HepG2 (cell line): ENCODE data around the gene CYP4F22. TPM values are rescaled to one million over a fixed set of nuclear protein-coding genes. Genes with fewer than 3 reads are reported as not detected.

Experiments used
- ATAC-seq: fragments of 200-7000 bp; cut with Tn5 transposase; 3 replicates; pipeline ENCODE4 v1.9.1; 2020; ENCODE audit warnings: mild to moderate bottlenecking, moderate library complexity
- BruUV-seq: library from RNA; stranded (reverse); fragments of 400-500 nt; replicated peaks from 2 replicates; lab custom pipeline; 2021; lab: Mats Ljungman, UMichigan
- CTCF ChIA-PET: fragments of 300-600 bp; formaldehyde crosslinking; extraction: SDS; loops from one replicate; lab custom pipeline; 2021; ENCODE audit warnings: low total read pairs, inconsistent platforms, low intra/inter-chr PET ratio; lab: Yijun Ruan, JAX
- POLR2A ChIA-PET: fragments of 350-600 bp; sonication (Branson Sonifier 250); formaldehyde crosslinking; loops from one replicate; lab custom pipeline; 2020; ENCODE audit warnings: antibody characterized with exemption, inconsistent platforms; lab: Yijun Ruan, JAX
- DNase-seq: peaks from one replicate; pipeline ENCODE4 v3.0.0-alpha.2; 2015; ENCODE audit warnings: low spot score
- FAIRE-seq: peaks from 3 replicates; lab custom pipeline; 2011; peaks lifted over from hg19 to GRCh38; lab: Jason Lieb, UNC
- H2AFZ ChIP-seq: one replicate; pipeline ENCODE4 v1.6.1; 2011; ENCODE audit warnings: low read length, inconsistent platforms
- H3K27ac ChIP-seq: fragments of 300-600 bp; 3 replicates; pipeline ENCODE4 v1.8.0; 2011; ENCODE audit warnings: mixed run types, mild to moderate bottlenecking, mixed read lengths, low read length, inconsistent platforms; ENCODE audit not compliant: insufficient read depth; ENCODE audit errors: extremely low read length
- H3K27me3 ChIP-seq, 2 experiments: fragments of 200-600 bp in 1 of 2; 2 replicates in 1 of 2; 3 replicates in 1 of 2; pipeline versions ENCODE4 v1.6.0 to v1.8.0; 2011; ENCODE audit warnings: low read length in 2 of 2, mild to moderate bottlenecking in 2 of 2, moderate library complexity in 2 of 2, inconsistent platforms in 1 of 2; ENCODE audit not compliant: insufficient read depth in 2 of 2, control insufficient read depth in 1 of 2
- H3K36me3 ChIP-seq, 2 experiments: fragments of 200-600 bp in 1 of 2; replicated peaks in 1 of 2; 2 replicates in 1 of 2; 3 replicates in 1 of 2; pipeline versions ENCODE4 v1.5.1 to v1.8.0; 2011; ENCODE audit warnings: low read length in 2 of 2, inconsistent platforms in 1 of 2; ENCODE audit not compliant: insufficient read depth in 2 of 2, control insufficient read depth in 1 of 2
- H3K4me1 ChIP-seq: 2 replicates; pipeline ENCODE4 v1.5.1; 2012; ENCODE audit warnings: low read length, inconsistent platforms; ENCODE audit not compliant: insufficient read depth
- H3K4me2 ChIP-seq: 2 replicates; pipeline ENCODE4 v1.6.0; 2011; ENCODE audit warnings: low read depth, low read length, inconsistent platforms
- H3K4me3 ChIP-seq, 3 experiments: fragments of 200-600 bp in 1 of 3; sonication (generic), shearing (Covaris generic) in 1 of 3; replicated peaks in 1 of 3; 2 replicates each; pipeline ENCODE4 v1.5.1; 2011 to 2016; ENCODE audit warnings: low read length in 3 of 3, inconsistent platforms in 2 of 3, low read depth in 2 of 3, mild to moderate bottlenecking in 2 of 3, control low read depth in 1 of 3, mixed read lengths in 1 of 3; ENCODE audit not compliant: insufficient read depth in 1 of 3
- H3K79me2 ChIP-seq: one replicate; pipeline ENCODE4 v1.6.1; 2011; ENCODE audit warnings: low read length, inconsistent platforms; ENCODE audit not compliant: insufficient read depth
- H3K9ac ChIP-seq: 2 replicates; pipeline ENCODE4 v1.6.0; 2011; ENCODE audit warnings: mild to moderate bottlenecking, low read depth, low read length, inconsistent platforms; ENCODE audit not compliant: insufficient read depth
- H3K9me3 ChIP-seq: 2 replicates; pipeline ENCODE4 v1.5.1; 2012; ENCODE audit warnings: mild to moderate bottlenecking, low read length
- H4K20me1 ChIP-seq: 2 replicates; pipeline ENCODE4 v1.6.0; 2011; ENCODE audit warnings: inconsistent platforms, mild to moderate bottlenecking, low read length, moderate library complexity; ENCODE audit not compliant: insufficient read depth
- ATF1 ChIP-seq: IDR thresholded peaks from 2 replicates; pipeline ENCODE4 v1.6.1; 2016; ENCODE audit warnings: mild to moderate bottlenecking, control low read depth
- DNMT3B ChIP-seq: conservative IDR thresholded peaks from 2 replicates; pipeline ENCODE4 v1.6.1; 2016; ENCODE audit warnings: missing biosample characterization, control low read depth
- GABPA ChIP-seq, 2 experiments: IDR thresholded peaks; 2 replicates each; pipeline ENCODE4 v1.6.1; 2011 to 2016; ENCODE audit warnings: low read depth in 2 of 2, low read length in 1 of 2, missing biosample characterization in 1 of 2, missing genetic modification characterization in 1 of 2
- WGBS: methylation state at CpG from one replicate; pipeline ENCODE4 v1.1.6; 2017; ENCODE audit warnings: low lambda C conversion rate; 5-methylcytosine and 5-hydroxymethylcytosine counted together
- in situ Hi-C: cut with HindIII; loops from 2 replicates; pipeline ENCODE4 v1.10.0; 2017; ENCODE audit warnings: low pct_unique_long_range_greater_than_20kb; ENCODE audit not compliant: extremely low pct_ligation_motif_present
- intact Hi-C: fragments of 100-400 bp; cut with micrococcal nuclease; formaldehyde crosslinking; loops from one replicate; pipeline ENCODE4 v1.10.0; 2022; ENCODE audit not compliant: unreplicated experiment
- polyA plus RNA-seq, 8 experiments: library from polyadenylated mRNA; depleted of rRNA in 3 of 8; stranded (reverse) in 7 of 8; unstranded in 1 of 8; fragments of >200 nt; fragmentation: Illumina TruSeq in 4 of 8; extraction: Trizol in 4 of 8; gene quantifications; 2 replicates each; pipeline versions ENCODE4 v1.2.1 to v1.2.3, GENCODE V29; 2011 to 2016; ENCODE audit warnings: low read depth in 4 of 8, missing spikeins in 1 of 8, mixed read lengths in 1 of 8; ENCODE audit not compliant: insufficient read depth in 1 of 8
- total RNA-seq, 5 experiments: library from RNA; depleted of rRNA; stranded (reverse); fragments of >200 nt; fragmentation: Illumina TruSeq; extraction: Trizol; gene quantifications; 2 replicates each; pipeline ENCODE4 v1.2.3, GENCODE V29; 2016; ENCODE audit warnings: low read depth in 1 of 5

CYP4F22 gene
- total and polyA plus RNA-seq, 2 of the 13 experiments (the other 11 are each of a cell fraction or from before 2014, with no cell fraction given) = 0.05 TPM; not detected in 1

GRCh38 chr19:15501596-15501995 lies 6.7 kb upstream of the CYP4F22 start:
- 74% methylated on average over 1 of the region's 1 CpG for WGBS
- Histone ChIP-seq H3K9ac (no peak overlapping the region), H4K20me1 (no peaks in the 10 kb centered on the region), H3K4me2 (no peak overlapping the region), H2AFZ (no peak overlapping the region), H3K4me3 (no peak overlapping the region), H3K4me1 (peaks cover 14% of the 10 kb centered on the region), H3K27me3 (peaks cover 3 to 9% of the 10 kb centered on the region in 2 experiments; a peak in 3 of 5 replicates), H3K79me2 (no peaks in the 10 kb centered on the region), H3K36me3 (no peaks in the 10 kb centered on the region), H3K9me3 (no peaks in the 10 kb centered on the region), H3K27ac (no peak overlapping the region)
- ChIA-PET CTCF (no interaction called here), POLR2A (no interaction called here)
- ATAC-seq (no peak), DNase-seq (no peak), FAIRE-seq (no peak)
- no peak for TF ChIP-seq ATF1 (CRISPR knock-in tag)
- no peak for TF ChIP-seq GABPA (IDR thresholded peaks at IDR 0.05; ENCODE audit: low read depth, low read length)
- no peak for TF ChIP-seq GABPA (CRISPR knock-in tag; IDR thresholded peaks at IDR 0.05; ENCODE audit: low read depth)
- BruUV-seq = no TSS peak
- intact Hi-C loops (no loop called here), in situ Hi-C loops (no loop called here)

- H3K4me2 ChIP-seq = no peak overlapping the region
- DNase-seq = no peak
- no peaks in the 10 kb centered on the region for H3K79me2 ChIP-seq
- no peaks in the 10 kb centered on the region for H4K20me1 ChIP-seq
- intact Hi-C loops (no loop called here), in situ Hi-C loops (no loop called here)
- WGBS = 0% methylated on average over 1 of the region's 1 CpG
- no peak for TF ChIP-seq DNMT3B (CRISPR knock-in tag)
- H3K27me3 ChIP-seq = peaks cover 4 to 12% of the 10 kb centered on the region in 2 experiments; a peak in 4 of 5 replicates
- no peak overlapping the region for H3K27ac ChIP-seq
- BruUV-seq = no TSS peak
- H3K4me3 ChIP-seq = no peak overlapping the region
- no peak for ATAC-seq
- ChIA-PET POLR2A (no interaction called here), CTCF (no interaction called here)
- FAIRE-seq = no peak
- peaks cover 14% of the 10 kb centered on the region for H3K4me1 ChIP-seq
- H2AFZ ChIP-seq = no peak overlapping the region
- no peaks in the 10 kb centered on the region for H3K9me3 ChIP-seq
- no peaks in the 10 kb centered on the region for H3K36me3 ChIP-seq
- H3K9ac ChIP-seq = no peak overlapping the region
Observed at GRCh38 chr19:15502264-15502663, 6.1 kb upstream of the CYP4F22 start.
